Measurements from ENCODE around the gene IFNA14. TPM values are rescaled to one million over a fixed set of nuclear protein-coding genes. Genes with fewer than 3 reads are reported as not detected.

The IFNA14 gene
- total RNA-seq, 1 experiment from 2014 or later, result not detected

- no peak overlapping the region for H3K23ac ChIP-seq (ENCODE audit: insufficient read length, low read depth, low read length)
- H3K4ac ChIP-seq (ENCODE audit: low read depth, low read length), result no peak overlapping the region
- peaks cover 0 to 3% of the 10 kb centered on the region in 2 experiments; a peak in 3 of 5 replicates for H3K9me3 Mint-ChIP-seq
- no peak overlapping the region for H4K5ac ChIP-seq (ENCODE audit: insufficient read length, low read depth, low read length)
- no peak overlapping the region for H4K8ac ChIP-seq (replicated peaks; ENCODE audit: insufficient read length, low read depth, low read length)
- no peaks in the 10 kb centered on the region for H3K4me1 ChIP-seq (ENCODE audit: insufficient read depth, low read length)
- no peaks in the 10 kb centered on the region for H3K9me3 ChIP-seq (ENCODE audit: control insufficient read depth, low read depth, low read length)
- no peak overlapping the region for H3K9ac ChIP-seq (ENCODE audit: extremely low read depth, insufficient read length, low read length)
- H3K4me1 Mint-ChIP-seq, result no peaks in the 10 kb centered on the region
- H3K27ac Mint-ChIP-seq, result no peak overlapping the region
- DNase-seq, result no peak
- no peak overlapping the region for H3K4me3 Mint-ChIP-seq
- H3K23me2 ChIP-seq (ENCODE audit: insufficient read length, low read depth, low read length, poor library complexity, severe bottlenecking), result no peaks in the 10 kb centered on the region
- no peak overlapping the region for H2BK12ac ChIP-seq (ENCODE audit: insufficient read length, low read depth, low read length)
- no peak overlapping the region for H2BK120ac ChIP-seq (ENCODE audit: low read depth, low read length, poor library complexity, severe bottlenecking)
- no peak overlapping the region for H3T11ph ChIP-seq (ENCODE audit: low read length)
- H2AFZ ChIP-seq (ENCODE audit: low read length), result no peak overlapping the region
- H3K56ac ChIP-seq (ENCODE audit: insufficient read length, low read depth, low read length), result no peak overlapping the region
- no peaks in the 10 kb centered on the region for H3K79me1 ChIP-seq (ENCODE audit: insufficient read depth, low read depth, low read length, poor library complexity, severe bottlenecking)
- TF ChIP-seq CTCF (conservative IDR thresholded peaks at IDR 0.05), result no peak
- H4K20me1 ChIP-seq (ENCODE audit: control insufficient read depth, insufficient read depth, insufficient read length), result no peaks in the 10 kb centered on the region
- H3K4me2 ChIP-seq (ENCODE audit: insufficient read depth, insufficient read length, low read length), result no peak overlapping the region
- WGBS (ENCODE audit: extremely low coverage, insufficient read length, low lambda C conversion rate), result no CpG with 5 or more reads among the region's 5 CpGs
- no peaks in the 10 kb centered on the region for H3K79me2 ChIP-seq (ENCODE audit: insufficient read depth, low read length)
- no peak overlapping the region for H2BK15ac ChIP-seq (ENCODE audit: low read depth, low read length)
- no peaks in the 10 kb centered on the region for H3K36me3 Mint-ChIP-seq (ENCODE audit: insufficient read depth in 1 of 3, low read depth in 3 of 3)
- no peak overlapping the region for H2BK20ac ChIP-seq (ENCODE audit: low read depth, low read length, poor library complexity, severe bottlenecking)
- H3K27me3 ChIP-seq (ENCODE audit: insufficient read depth, low read length), result no peaks in the 10 kb centered on the region
- no peak overlapping the region for H4K91ac ChIP-seq (ENCODE audit: insufficient read length, low read depth, low read length)
- H3K18ac ChIP-seq (ENCODE audit: insufficient read length, low read depth, low read length), result no peak overlapping the region
- no peak overlapping the region for H2AK5ac ChIP-seq (ENCODE audit: insufficient read length, low read length)
- no peak overlapping the region for H3K14ac ChIP-seq (ENCODE audit: insufficient read depth, low read length)
- no peak overlapping the region for H3K27ac ChIP-seq (ENCODE audit: insufficient read length, low read depth, low read length)
- H3K27me3 Mint-ChIP-seq (ENCODE audit: low read depth), result peaks cover 27% of the 10 kb centered on the region
- H2BK5ac ChIP-seq (ENCODE audit: insufficient read length, low read length), result no peak overlapping the region
These were observed 46.3 kb upstream of the IFNA14 start for GRCh38 chr9:21286099-21286498.
